Natural killer cell (primary cell): Measurements from ENCODE around the gene KANSL2. TPM values are rescaled to one million over a fixed set of nuclear protein-coding genes. Genes with fewer than 3 reads are reported as not detected.
"Not testable (repeated sequence)": the region's sequence is repeated elsewhere in the genome, so short reads cannot be mapped to it uniquely, and the experiment has no call there.

Source experiments
- ATAC-seq, 3 donors: fragments of 150-1000 bp in 2 of 3; fragments of 200-7000 bp in 1 of 3; cut with Tn5 transposase; 1 replicate in 1 of 3; 2 replicates in 2 of 3; pipeline ENCODE4 v1.10.0; 2021; ENCODE audit warnings: mild to moderate bottlenecking in 2 of 3, moderate library complexity in 2 of 3
- DNase-seq, 2 donors: peaks; one replicate each; pipeline versions ENCODE4 v3.0.0 to v3.0.0-alpha.2; 2013 to 2021; ENCODE audit warnings: mixed read lengths in 1 of 2
- H3K27ac ChIP-seq: one replicate; pipeline ENCODE4 v1.5.1; 2013; ENCODE audit warnings: mild to moderate bottlenecking, low read length
- H3K27me3 ChIP-seq: one replicate; pipeline ENCODE4 v1.6.1; 2013; ENCODE audit warnings: low read length; ENCODE audit not compliant: control insufficient read depth, insufficient read depth
- H3K36me3 ChIP-seq: one replicate; pipeline ENCODE4 v1.6.1; 2013; ENCODE audit warnings: low read length; ENCODE audit not compliant: control insufficient read depth, insufficient read depth
- H3K4me1 ChIP-seq: one replicate; pipeline ENCODE4 v1.6.1; 2013; ENCODE audit warnings: low read length; ENCODE audit not compliant: control insufficient read depth, insufficient read depth
- H3K4me3 ChIP-seq: one replicate; pipeline ENCODE4 v1.5.1; 2013; ENCODE audit warnings: low read length
- H3K9me3 ChIP-seq: one replicate; pipeline ENCODE4 v1.6.1; 2013; ENCODE audit warnings: low read length; ENCODE audit not compliant: control insufficient read depth, insufficient read depth
- H3K27ac Mint-ChIP-seq, 2 donors: one replicate each; pipeline ENCODE4 v1.8.0; 2022; ENCODE audit warnings: mild to moderate bottlenecking in 2 of 2, mixed read lengths in 2 of 2, moderate library complexity in 1 of 2
- H3K27me3 Mint-ChIP-seq, 2 donors: one replicate each; pipeline ENCODE4 v1.8.0; 2022; ENCODE audit warnings: low read depth in 2 of 2, mixed read lengths in 2 of 2
- H3K36me3 Mint-ChIP-seq: one replicate; pipeline ENCODE4 v1.8.0; 2022; ENCODE audit warnings: mixed read lengths
- H3K4me1 Mint-ChIP-seq, 2 donors: one replicate each; pipeline ENCODE4 v1.8.0; 2022; ENCODE audit warnings: mixed read lengths in 2 of 2
- H3K4me3 Mint-ChIP-seq: one replicate; pipeline ENCODE4 v1.8.0; 2022; ENCODE audit warnings: mild to moderate bottlenecking, moderate library complexity, mixed read lengths
- H3K9me3 Mint-ChIP-seq, 2 donors: one replicate each; pipeline ENCODE4 v1.8.0; 2022; ENCODE audit warnings: mixed read lengths in 2 of 2
- CTCF ChIP-seq: fragments of 200-600 bp; IDR thresholded peaks from one replicate; pipeline ENCODE4 v1.8.0; 2022; ENCODE audit warnings: antibody characterized with exemption
- WGBS: methylation state at CpG from one replicate; pipeline ENCODE4 v1.1.7; 2013; ENCODE audit warnings: missing lambda C conversion rate; ENCODE audit not compliant: insufficient coverage; 5-methylcytosine and 5-hydroxymethylcytosine counted together
- intact Hi-C: fragments of 100-400 bp; cut with micrococcal nuclease; formaldehyde crosslinking; loops from one replicate; pipeline ENCODE4 v1.14.2; 2022
- total RNA-seq, 4 donors: library from RNA; stranded (reverse); fragments of 120-200 nt in 1 of 4; gene quantifications; one replicate each; pipeline versions ENCODE4 v1.2.3 to v1.2.4, GENCODE V29; 2013 to 2022

Gene KANSL2
- total RNA-seq: 100 to 1,000 TPM; 103 to 132 (median 125) TPM
- total RNA-seq (2013): 69.4 TPM

DNA sequence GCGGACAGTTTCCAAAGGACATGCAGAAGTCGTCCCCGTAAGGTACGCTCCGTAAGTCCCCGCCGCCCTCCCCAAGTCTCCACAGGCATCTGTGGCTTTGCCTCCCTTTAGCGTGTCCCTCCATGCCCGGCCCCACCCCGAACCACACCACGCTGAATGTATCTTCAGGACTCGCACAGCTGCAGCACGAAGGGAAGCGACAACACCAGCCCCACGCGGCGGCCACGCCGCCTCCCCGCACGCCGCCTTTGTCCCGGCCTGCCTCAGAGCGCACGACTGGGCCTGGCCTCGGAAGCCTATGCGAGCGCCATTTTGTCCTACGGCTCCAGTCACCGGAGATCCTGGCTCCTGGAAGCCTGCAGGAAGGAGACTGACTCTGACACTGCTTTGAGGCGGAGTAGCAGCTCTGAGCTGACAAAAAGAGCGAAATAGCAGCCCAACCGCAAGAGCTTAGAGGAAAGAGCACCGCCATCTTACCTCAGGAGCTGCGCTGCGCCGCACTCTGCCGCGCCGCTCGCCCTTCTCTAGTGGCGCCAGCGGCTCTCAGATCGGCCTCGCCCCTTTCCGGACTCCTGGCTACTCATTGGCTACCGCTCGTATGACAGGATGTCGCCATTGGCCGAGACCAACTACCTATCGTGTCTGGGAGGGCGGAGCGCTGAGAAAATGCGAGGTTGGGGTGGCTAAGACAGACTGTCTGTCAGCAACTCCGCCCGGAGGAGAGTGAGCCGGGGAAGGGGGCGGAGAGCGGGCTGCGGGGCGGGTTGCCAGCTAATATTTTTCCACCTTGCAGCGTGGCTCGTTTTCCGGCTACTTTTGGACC, at the start of gene KANSL2:
Gene KANSL2 (minus strand): TSS at position 529 of the 823 bp plus-strand sequence. CDS start 606 bp downstream, outside the sequence.
- DNase-seq (peak; percentile 93 to 98), ATAC-seq (peak; percentile 95 to 99 (median 95))
- no peak for TF ChIP-seq CTCF
- Mint-ChIP-seq H3K27me3 (no peaks in the 10 kb centered on the region), H3K9me3 (no peaks in the 10 kb centered on the region), H3K27ac (peak within 1 kb of the TSS; percentile 92 to 98), H3K4me1 (peaks cover 37 to 49% of the 10 kb centered on the region in 2 donors), H3K4me3 (peak within 1 kb of the TSS; percentile 94), H3K36me3 (peaks cover 7% of the 10 kb centered on the region)
- Histone ChIP-seq H3K27ac (peak within 1 kb of the TSS; percentile 93), H3K4me1 (peaks cover 26% of the 10 kb centered on the region), H3K36me3 (peaks cover 24% of the 10 kb centered on the region), H3K27me3 (no peaks in the 10 kb centered on the region), H3K9me3 (no peaks in the 10 kb centered on the region), H3K4me3 (peak within 1 kb of the TSS; percentile 89)
- intact Hi-C loops: loop anchor here (1.0 kb wide), 1 partner anchor 34 kb away; the partner anchor contains the start of gene CCNT1
- WGBS: under 1% methylated on average over 64 of the region's 64 CpGs

GRCh38 chr12:48728807-48729206, 46.8 kb upstream of the KANSL2 start:
- intact Hi-C loops: no loop called here
- 83% methylated on average over 5 of the region's 5 CpGs for WGBS
- no peak for TF ChIP-seq CTCF
- H3K4me1 Mint-ChIP-seq: no peaks in the 10 kb centered on the region
- no peaks in the 10 kb centered on the region for H3K27me3 ChIP-seq
- H3K9me3 ChIP-seq: no peaks in the 10 kb centered on the region
- H3K4me3 Mint-ChIP-seq: no peak overlapping the region
- H3K36me3 Mint-ChIP-seq: no peaks in the 10 kb centered on the region
- H3K4me3 ChIP-seq: no peak overlapping the region
- H3K27ac Mint-ChIP-seq: no peak overlapping the region
- no peak for DNase-seq
- H3K4me1 ChIP-seq: no peaks in the 10 kb centered on the region
- H3K27me3 Mint-ChIP-seq: peaks cover 0 to 7% of the 10 kb centered on the region in 2 donors
- H3K36me3 ChIP-seq: no peaks in the 10 kb centered on the region
- ATAC-seq: no peak
- H3K27ac ChIP-seq: no peak overlapping the region
- no peaks in the 10 kb centered on the region for H3K9me3 Mint-ChIP-seq

GRCh38 chr12:48720737-48721136, 38.7 kb upstream of the KANSL2 start:
- H3K27ac Mint-ChIP-seq, H3K9me3 ChIP-seq, H3K4me3 ChIP-seq, H3K27me3 ChIP-seq, DNase-seq, intact Hi-C loops, H3K4me1 ChIP-seq, H3K36me3 ChIP-seq, H3K27ac ChIP-seq, ATAC-seq, H3K27me3 Mint-ChIP-seq, H3K9me3 Mint-ChIP-seq: not testable (repeated sequence)
- Mint-ChIP-seq H3K4me1 (peaks cover 15 to 17% of the 10 kb centered on the region in 2 donors), H3K36me3 (peaks cover 10% of the 10 kb centered on the region), H3K4me3 (peak overlapping the region; percentile 5)
- WGBS: 93% methylated on average over 1 of the region's 1 CpG

GRCh38 chr12:48720171-48720570, 38.1 kb upstream of the KANSL2 start:
- ATAC-seq, H3K27me3 ChIP-seq, intact Hi-C loops, H3K27me3 Mint-ChIP-seq, H3K9me3 Mint-ChIP-seq, H3K27ac ChIP-seq, H3K9me3 ChIP-seq, H3K4me3 ChIP-seq, H3K27ac Mint-ChIP-seq, H3K36me3 ChIP-seq, DNase-seq: not testable (repeated sequence)
- Mint-ChIP-seq H3K36me3 (peaks cover 10% of the 10 kb centered on the region), H3K4me1 (peaks cover 17 to 20% of the 10 kb centered on the region in 2 donors), H3K4me3 (peak overlapping the region; percentile 5)
- H3K4me1 ChIP-seq: peaks cover 14% of the 10 kb centered on the region
- 83% methylated on average over 2 of the region's 2 CpGs for WGBS

- not testable (repeated sequence) for H3K36me3 ChIP-seq, H3K27ac ChIP-seq, DNase-seq, ATAC-seq, H3K9me3 ChIP-seq, H3K27me3 ChIP-seq, H3K4me3 ChIP-seq, H3K9me3 Mint-ChIP-seq, H3K4me3 Mint-ChIP-seq, H3K27me3 Mint-ChIP-seq
- WGBS: 96% methylated on average over 3 of the region's 4 CpGs
- H3K4me1 ChIP-seq: peaks cover 22% of the 10 kb centered on the region
- H3K36me3 Mint-ChIP-seq: peaks cover 10% of the 10 kb centered on the region
- intact Hi-C loops: loop anchor here (5.0 kb wide), 1 partner anchor 1012 kb away; the partner anchor contains the start of gene RPAP3
- H3K27ac Mint-ChIP-seq: peak overlapping the region in 1 of 2 donors; percentile 99
- H3K4me1 Mint-ChIP-seq: peaks cover 29 to 30% of the 10 kb centered on the region in 2 donors
Observed at GRCh38 chr12:48719002-48719401, 37.0 kb upstream of the KANSL2 start.
